SK-N-SH (cell line): ENCODE data around the gene MAP4K5. TPM values are rescaled to one million over a fixed set of nuclear protein-coding genes. Genes with fewer than 3 reads are reported as not detected.

Experiments
- CTCF ChIA-PET: fragments of 300-600, 350-600 bp; formaldehyde crosslinking; extraction: SDS; loops from one replicate; lab custom pipeline; 2021; lab: Yijun Ruan, JAX
- POLR2A ChIA-PET: fragments of 350-600 bp; sonication (Branson Sonifier 250); formaldehyde crosslinking; extraction: SDS; loops from one replicate; lab custom pipeline; 2020; ENCODE audit warnings: antibody characterized with exemption, inconsistent platforms; lab: Yijun Ruan, JAX
- DNase-seq: peaks from one replicate; pipeline ENCODE4 v3.0.0; 2012
- H2AFZ ChIP-seq: fragments of 200-600 bp; sonication (generic); 2 replicates; pipeline ENCODE4 v1.8.1; 2016; ENCODE audit warnings: antibody characterized with exemption, mild to moderate bottlenecking, low read depth
- H3F3A ChIP-seq: fragments of 200-600 bp; sonication (generic); replicated peaks from 2 replicates; pipeline ENCODE3; 2016; ENCODE audit warnings: antibody characterized with exemption, mild to moderate bottlenecking; ENCODE audit not compliant: insufficient read depth
- H3K27ac ChIP-seq, 2 experiments: fragments of 200-500 bp in 1 of 2; fragments of 200-600 bp in 1 of 2; sonication (Bioruptor generic) in 1 of 2; sonication (generic), shearing (Covaris generic) in 1 of 2; 2 replicates each; pipeline versions ENCODE4 v1.5.1 to v1.6.1; 2014 to 2016; ENCODE audit warnings: low read depth in 2 of 2, inconsistent platforms in 1 of 2, low read length in 1 of 2, mild to moderate bottlenecking in 1 of 2, mixed read lengths in 1 of 2
- H3K27me3 ChIP-seq: fragments of 200-600 bp; sonication (generic), shearing (Covaris generic); 2 replicates; pipeline ENCODE4 v1.6.1; 2016; ENCODE audit warnings: mixed run types; ENCODE audit not compliant: insufficient read depth
- H3K36me3 ChIP-seq, 2 experiments: fragments of 200-500 bp in 1 of 2; fragments of 200-600 bp in 1 of 2; sonication (Bioruptor generic) in 1 of 2; sonication (generic) in 1 of 2; replicated peaks in 1 of 2; 2 replicates each; pipeline versions ENCODE3 to v1.5.1; 2014 to 2016; ENCODE audit warnings: low read length in 1 of 2, mild to moderate bottlenecking in 1 of 2; ENCODE audit not compliant: insufficient read depth in 2 of 2, control insufficient read depth in 1 of 2
- H3K4me1 ChIP-seq, 2 experiments: fragments of 200-500 bp in 1 of 2; fragments of 200-600 bp in 1 of 2; sonication (Bioruptor generic) in 1 of 2; sonication (generic), shearing (Covaris generic) in 1 of 2; 2 replicates each; pipeline versions ENCODE4 v1.5.1 to v1.6.1; 2014 to 2016; ENCODE audit warnings: low read depth in 1 of 2, low read length in 1 of 2, mixed run types in 1 of 2; ENCODE audit not compliant: insufficient read depth in 2 of 2, control insufficient read depth in 1 of 2
- H3K4me2 ChIP-seq: fragments of 200-600 bp; sonication (generic), shearing (Covaris generic); 2 replicates; pipeline ENCODE4 v1.6.1; 2017; ENCODE audit warnings: mixed run types
- H3K4me3 ChIP-seq, 2 experiments: fragments of 200-500 bp in 1 of 2; fragments of 200-600 bp in 1 of 2; sonication (Bioruptor generic) in 1 of 2; sonication (generic), shearing (Covaris generic) in 1 of 2; 2 replicates each; pipeline versions ENCODE4 v1.5.1 to v1.8.1; 2014 to 2016; ENCODE audit warnings: low read depth in 2 of 2, inconsistent platforms in 1 of 2, low read length in 1 of 2, mild to moderate bottlenecking in 1 of 2, mixed read lengths in 1 of 2, moderate library complexity in 1 of 2
- H3K79me2 ChIP-seq: fragments of 200-600 bp; sonication (generic); 2 replicates; pipeline ENCODE4 v1.8.1; 2017; ENCODE audit warnings: mild to moderate bottlenecking; ENCODE audit not compliant: insufficient read depth
- H3K9ac ChIP-seq: fragments of 200-600 bp; sonication (generic); 2 replicates; pipeline ENCODE4 v1.6.1; 2017; ENCODE audit warnings: mixed run types
- H3K9me2 ChIP-seq: fragments of 200-600 bp; sonication (generic); 2 replicates; pipeline ENCODE4 v1.6.1; 2017; ENCODE audit warnings: mixed run types
- H3K9me3 ChIP-seq: fragments of 200-600 bp; sonication (generic); 2 replicates; pipeline ENCODE4 v1.6.1; 2017; ENCODE audit warnings: mixed run types, mild to moderate bottlenecking, moderate library complexity
- H4K20me1 ChIP-seq: fragments of 200-600 bp; sonication (generic); 2 replicates; pipeline ENCODE4 v1.6.1; 2017; ENCODE audit warnings: mild to moderate bottlenecking, mixed run types; ENCODE audit not compliant: insufficient read depth
- CHD2 ChIP-seq: fragments of 150-350 bp; IDR thresholded peaks from 2 replicates; pipeline ENCODE4 v1.6.1; 2018; ENCODE audit warnings: low read length; ENCODE audit not compliant: partially characterized antibody
- EZH2phosphoT487 ChIP-seq: fragments of 200-600 bp; sonication (generic); IDR thresholded peaks from 2 replicates; pipeline ENCODE4 v1.6.1; 2017; ENCODE audit warnings: low read depth, mixed run types, mild to moderate bottlenecking, antibody characterized with exemption, moderate library complexity, borderline replicate concordance
- FOXJ3 ChIP-seq: sonication (generic); formaldehyde crosslinking; IDR thresholded peaks from 2 replicates; pipeline ENCODE4 v1.5.1; 2020; ENCODE audit warnings: mild to moderate bottlenecking, missing genetic modification reagents
- FOXM1 ChIP-seq: IDR thresholded peaks from 2 replicates; pipeline ENCODE4 v1.4.0; 2012; ENCODE audit warnings: low read depth, mild to moderate bottlenecking
- MEF2A ChIP-seq: IDR thresholded peaks from 2 replicates; pipeline ENCODE4 v1.4.0; 2012; ENCODE audit warnings: low read depth, borderline replicate concordance
- NRF1 ChIP-seq: IDR thresholded peaks from 2 replicates; pipeline ENCODE4 v1.6.1; 2012; ENCODE audit warnings: low read depth, mild to moderate bottlenecking, low read length
- POLR2AphosphoS5 ChIP-seq: IDR thresholded peaks from 2 replicates; pipeline ENCODE4 v1.6.1; 2012; ENCODE audit warnings: low read depth, low read length
- RCOR1 ChIP-seq: fragments of 150-350 bp; IDR thresholded peaks from 2 replicates; pipeline ENCODE4 v1.6.1; 2017; ENCODE audit warnings: antibody characterized with exemption, low read length
- SIN3A ChIP-seq: IDR thresholded peaks from 2 replicates; pipeline ENCODE4 v1.6.1; 2012; ENCODE audit warnings: low read depth, mild to moderate bottlenecking, low read length, moderate library complexity, borderline replicate concordance
- SMC3 ChIP-seq: IDR thresholded peaks from 2 replicates; pipeline ENCODE4 v1.6.1; 2012; ENCODE audit warnings: low read depth, low read length, improper control_type of control experiment
- TAF1 ChIP-seq: IDR thresholded peaks from 2 replicates; pipeline ENCODE4 v1.6.1; 2012; ENCODE audit warnings: low read depth, mild to moderate bottlenecking, low read length, moderate library complexity, borderline replicate concordance
- TCF12 ChIP-seq: IDR thresholded peaks from 2 replicates; pipeline ENCODE4 v1.4.0; 2012
- YY1 ChIP-seq: IDR thresholded peaks from 2 replicates; pipeline ENCODE4 v1.4.0; 2012; ENCODE audit warnings: low read depth, mild to moderate bottlenecking
- WGBS: methylation state at CpG from one replicate; pipeline ENCODE4 v1.1.6; 2017; ENCODE audit warnings: low lambda C conversion rate; 5-methylcytosine and 5-hydroxymethylcytosine counted together
- polyA plus RNA-seq, 3 experiments: library from polyadenylated mRNA; depleted of rRNA; stranded (reverse); fragments of >200 nt; gene quantifications; 2 replicates each; pipeline ENCODE4 v1.2.3, GENCODE V29; 2012
- TF ChIP-seq, protein P1 (sequence below): IDR thresholded peaks from 2 replicates; pipeline ENCODE4 v1.4.0; 2012; ENCODE audit warnings: low read depth, borderline replicate concordance
- TF ChIP-seq, protein P2 (sequence below): IDR thresholded peaks from 2 replicates; pipeline ENCODE4 v1.4.0; 2012; ENCODE audit warnings: low read depth, borderline replicate concordance
- TF ChIP-seq, protein P3 (sequence below): fragments of 150-350 bp; IDR thresholded peaks from 2 replicates; pipeline ENCODE4 v1.6.1; 2017; ENCODE audit warnings: antibody characterized with exemption, low read length, low read depth, borderline replicate concordance
- TF ChIP-seq, protein P4 (sequence below): IDR thresholded peaks from 2 replicates; pipeline ENCODE4 v1.6.1; 2012; ENCODE audit warnings: mild to moderate bottlenecking, low read depth, low read length, moderate library complexity

The MAP4K5 gene
- polyA plus RNA-seq, 1 of the 3 experiments (the other 2 are of a cell fraction): 31.8 TPM

DNA sequence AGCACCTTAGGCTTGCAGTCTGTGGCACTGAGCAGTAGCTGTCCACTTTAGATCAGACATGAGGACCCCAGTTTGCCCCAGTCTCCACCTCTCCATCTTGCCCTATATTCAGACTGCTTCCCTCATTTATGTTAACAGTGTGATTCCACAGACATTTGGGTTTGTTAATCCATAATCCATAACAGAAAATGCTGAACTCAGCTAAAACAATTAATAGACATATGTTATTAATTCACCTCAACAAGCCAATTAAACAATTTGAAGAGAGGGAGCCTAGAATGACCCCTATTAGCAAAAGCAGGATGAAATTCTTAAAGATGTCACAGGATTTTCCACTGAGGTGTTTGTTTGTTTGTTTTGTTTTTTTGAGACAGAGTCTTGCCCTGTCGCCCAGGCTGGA lies 144.8 kb downstream of the MAP4K5 start:
- H3K27ac ChIP-seq: no peak overlapping the region
- no peaks in the 10 kb centered on the region for H3K79me2 ChIP-seq
- H3K9ac ChIP-seq: no peak overlapping the region
- H3K36me3 ChIP-seq: no peaks in the 10 kb centered on the region
- H3K4me2 ChIP-seq: no peak overlapping the region
- no peaks in the 10 kb centered on the region for H3K9me3 ChIP-seq
- TF ChIP-seq EZH2phosphoT487 (no peak), NRF1 (no peak), FOXM1 (no peak), YY1 (no peak), POLR2AphosphoS5 (no peak), SIN3A (no peak), RCOR1 (no peak), FOXJ3 (no peak), MEF2A (no peak), TAF1 (no peak), CHD2 (no peak), SMC3 (no peak), TCF12 (no peak)
- TF ChIP-seq, protein P1, sequence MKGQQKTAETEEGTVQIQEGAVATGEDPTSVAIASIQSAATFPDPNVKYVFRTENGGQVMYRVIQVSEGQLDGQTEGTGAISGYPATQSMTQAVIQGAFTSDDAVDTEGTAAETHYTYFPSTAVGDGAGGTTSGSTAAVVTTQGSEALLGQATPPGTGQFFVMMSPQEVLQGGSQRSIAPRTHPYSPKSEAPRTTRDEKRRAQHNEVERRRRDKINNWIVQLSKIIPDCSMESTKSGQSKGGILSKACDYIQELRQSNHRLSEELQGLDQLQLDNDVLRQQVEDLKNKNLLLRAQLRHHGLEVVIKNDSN: no peak
- TF ChIP-seq, protein P2, sequence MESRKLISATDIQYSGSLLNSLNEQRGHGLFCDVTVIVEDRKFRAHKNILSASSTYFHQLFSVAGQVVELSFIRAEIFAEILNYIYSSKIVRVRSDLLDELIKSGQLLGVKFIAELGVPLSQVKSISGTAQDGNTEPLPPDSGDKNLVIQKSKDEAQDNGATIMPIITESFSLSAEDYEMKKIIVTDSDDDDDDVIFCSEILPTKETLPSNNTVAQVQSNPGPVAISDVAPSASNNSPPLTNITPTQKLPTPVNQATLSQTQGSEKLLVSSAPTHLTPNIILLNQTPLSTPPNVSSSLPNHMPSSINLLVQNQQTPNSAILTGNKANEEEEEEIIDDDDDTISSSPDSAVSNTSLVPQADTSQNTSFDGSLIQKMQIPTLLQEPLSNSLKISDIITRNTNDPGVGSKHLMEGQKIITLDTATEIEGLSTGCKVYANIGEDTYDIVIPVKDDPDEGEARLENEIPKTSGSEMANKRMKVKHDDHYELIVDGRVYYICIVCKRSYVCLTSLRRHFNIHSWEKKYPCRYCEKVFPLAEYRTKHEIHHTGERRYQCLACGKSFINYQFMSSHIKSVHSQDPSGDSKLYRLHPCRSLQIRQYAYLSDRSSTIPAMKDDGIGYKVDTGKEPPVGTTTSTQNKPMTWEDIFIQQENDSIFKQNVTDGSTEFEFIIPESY: no peak
- TF ChIP-seq, protein P3, sequence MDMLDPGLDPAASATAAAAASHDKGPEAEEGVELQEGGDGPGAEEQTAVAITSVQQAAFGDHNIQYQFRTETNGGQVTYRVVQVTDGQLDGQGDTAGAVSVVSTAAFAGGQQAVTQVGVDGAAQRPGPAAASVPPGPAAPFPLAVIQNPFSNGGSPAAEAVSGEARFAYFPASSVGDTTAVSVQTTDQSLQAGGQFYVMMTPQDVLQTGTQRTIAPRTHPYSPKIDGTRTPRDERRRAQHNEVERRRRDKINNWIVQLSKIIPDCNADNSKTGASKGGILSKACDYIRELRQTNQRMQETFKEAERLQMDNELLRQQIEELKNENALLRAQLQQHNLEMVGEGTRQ: no peak
- TF ChIP-seq, protein P4, sequence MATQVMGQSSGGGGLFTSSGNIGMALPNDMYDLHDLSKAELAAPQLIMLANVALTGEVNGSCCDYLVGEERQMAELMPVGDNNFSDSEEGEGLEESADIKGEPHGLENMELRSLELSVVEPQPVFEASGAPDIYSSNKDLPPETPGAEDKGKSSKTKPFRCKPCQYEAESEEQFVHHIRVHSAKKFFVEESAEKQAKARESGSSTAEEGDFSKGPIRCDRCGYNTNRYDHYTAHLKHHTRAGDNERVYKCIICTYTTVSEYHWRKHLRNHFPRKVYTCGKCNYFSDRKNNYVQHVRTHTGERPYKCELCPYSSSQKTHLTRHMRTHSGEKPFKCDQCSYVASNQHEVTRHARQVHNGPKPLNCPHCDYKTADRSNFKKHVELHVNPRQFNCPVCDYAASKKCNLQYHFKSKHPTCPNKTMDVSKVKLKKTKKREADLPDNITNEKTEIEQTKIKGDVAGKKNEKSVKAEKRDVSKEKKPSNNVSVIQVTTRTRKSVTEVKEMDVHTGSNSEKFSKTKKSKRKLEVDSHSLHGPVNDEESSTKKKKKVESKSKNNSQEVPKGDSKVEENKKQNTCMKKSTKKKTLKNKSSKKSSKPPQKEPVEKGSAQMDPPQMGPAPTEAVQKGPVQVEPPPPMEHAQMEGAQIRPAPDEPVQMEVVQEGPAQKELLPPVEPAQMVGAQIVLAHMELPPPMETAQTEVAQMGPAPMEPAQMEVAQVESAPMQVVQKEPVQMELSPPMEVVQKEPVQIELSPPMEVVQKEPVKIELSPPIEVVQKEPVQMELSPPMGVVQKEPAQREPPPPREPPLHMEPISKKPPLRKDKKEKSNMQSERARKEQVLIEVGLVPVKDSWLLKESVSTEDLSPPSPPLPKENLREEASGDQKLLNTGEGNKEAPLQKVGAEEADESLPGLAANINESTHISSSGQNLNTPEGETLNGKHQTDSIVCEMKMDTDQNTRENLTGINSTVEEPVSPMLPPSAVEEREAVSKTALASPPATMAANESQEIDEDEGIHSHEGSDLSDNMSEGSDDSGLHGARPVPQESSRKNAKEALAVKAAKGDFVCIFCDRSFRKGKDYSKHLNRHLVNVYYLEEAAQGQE: no peak
- TF ChIP-seq, all 33 proteins: peak for 0
- ChIA-PET CTCF (no interaction called here), POLR2A (interaction anchor here (0.6 kb wide), 1 partner anchor 281 kb away, joined by 8 read pairs; no protein-coding TSS in a partner anchor)
- H3K27me3 ChIP-seq: no peaks in the 10 kb centered on the region
- 89% methylated on average over 1 of the region's 1 CpG for WGBS
- DNase-seq: no peak
- H2AFZ ChIP-seq: no peak overlapping the region
- no peaks in the 10 kb centered on the region for H4K20me1 ChIP-seq
- H3K9me2 ChIP-seq: no peaks in the 10 kb centered on the region
- H3F3A ChIP-seq: no peaks in the 10 kb centered on the region
- H3K4me1 ChIP-seq: no peaks in the 10 kb centered on the region
- no peak overlapping the region for H3K4me3 ChIP-seq
